LNCaP clone FGC (cell line): ENCODE measurements around the gene SEMA6B.

Source experiments
- DNase-seq: peaks from one replicate; pipeline ENCODE4 v3.0.0-alpha.2; 2011; ENCODE audit warnings: low read depth
- H3K4me3 ChIP-seq: 2 replicates; pipeline ENCODE4 v1.5.1; 2011; ENCODE audit warnings: mild to moderate bottlenecking, low read depth, low read length, control low read depth
- TF ChIP-seq, protein P1 (sequence below): IDR thresholded peaks from 2 replicates; pipeline ENCODE4 v1.5.1; 2012; ENCODE audit warnings: mild to moderate bottlenecking; ENCODE audit not compliant: control insufficient read depth, insufficient read depth; ENCODE audit errors: extremely low read depth

Gene SEMA6B

GRCh38 chr19:4519521-4520277, 39.8 kb downstream of the SEMA6B start:
- no peak for DNase-seq
- TF ChIP-seq, protein P1, sequence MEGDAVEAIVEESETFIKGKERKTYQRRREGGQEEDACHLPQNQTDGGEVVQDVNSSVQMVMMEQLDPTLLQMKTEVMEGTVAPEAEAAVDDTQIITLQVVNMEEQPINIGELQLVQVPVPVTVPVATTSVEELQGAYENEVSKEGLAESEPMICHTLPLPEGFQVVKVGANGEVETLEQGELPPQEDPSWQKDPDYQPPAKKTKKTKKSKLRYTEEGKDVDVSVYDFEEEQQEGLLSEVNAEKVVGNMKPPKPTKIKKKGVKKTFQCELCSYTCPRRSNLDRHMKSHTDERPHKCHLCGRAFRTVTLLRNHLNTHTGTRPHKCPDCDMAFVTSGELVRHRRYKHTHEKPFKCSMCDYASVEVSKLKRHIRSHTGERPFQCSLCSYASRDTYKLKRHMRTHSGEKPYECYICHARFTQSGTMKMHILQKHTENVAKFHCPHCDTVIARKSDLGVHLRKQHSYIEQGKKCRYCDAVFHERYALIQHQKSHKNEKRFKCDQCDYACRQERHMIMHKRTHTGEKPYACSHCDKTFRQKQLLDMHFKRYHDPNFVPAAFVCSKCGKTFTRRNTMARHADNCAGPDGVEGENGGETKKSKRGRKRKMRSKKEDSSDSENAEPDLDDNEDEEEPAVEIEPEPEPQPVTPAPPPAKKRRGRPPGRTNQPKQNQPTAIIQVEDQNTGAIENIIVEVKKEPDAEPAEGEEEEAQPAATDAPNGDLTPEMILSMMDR, result no peak
- no peak overlapping the region for H3K4me3 ChIP-seq

DNA sequence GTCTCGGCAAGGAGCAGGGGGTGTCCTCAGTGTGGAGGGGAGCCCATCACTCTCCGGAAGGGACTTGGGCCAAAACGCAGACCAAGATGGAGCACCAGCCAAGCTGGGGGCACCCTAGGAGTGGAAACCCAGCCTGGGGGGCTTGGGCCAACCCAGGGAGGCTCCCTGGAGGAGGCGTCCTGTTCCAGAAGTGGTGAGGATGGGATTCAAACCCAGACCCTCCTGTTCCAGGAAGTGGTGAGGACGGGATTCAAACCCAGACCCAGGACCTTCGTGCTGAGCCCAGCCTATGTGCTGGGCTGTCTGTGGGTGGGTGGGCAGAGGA, 40.4 kb downstream of the SEMA6B start:
- no peak overlapping the region for H3K4me3 ChIP-seq
- TF ChIP-seq, protein P1, result no peak
- DNase-seq, result no peak

DNA sequence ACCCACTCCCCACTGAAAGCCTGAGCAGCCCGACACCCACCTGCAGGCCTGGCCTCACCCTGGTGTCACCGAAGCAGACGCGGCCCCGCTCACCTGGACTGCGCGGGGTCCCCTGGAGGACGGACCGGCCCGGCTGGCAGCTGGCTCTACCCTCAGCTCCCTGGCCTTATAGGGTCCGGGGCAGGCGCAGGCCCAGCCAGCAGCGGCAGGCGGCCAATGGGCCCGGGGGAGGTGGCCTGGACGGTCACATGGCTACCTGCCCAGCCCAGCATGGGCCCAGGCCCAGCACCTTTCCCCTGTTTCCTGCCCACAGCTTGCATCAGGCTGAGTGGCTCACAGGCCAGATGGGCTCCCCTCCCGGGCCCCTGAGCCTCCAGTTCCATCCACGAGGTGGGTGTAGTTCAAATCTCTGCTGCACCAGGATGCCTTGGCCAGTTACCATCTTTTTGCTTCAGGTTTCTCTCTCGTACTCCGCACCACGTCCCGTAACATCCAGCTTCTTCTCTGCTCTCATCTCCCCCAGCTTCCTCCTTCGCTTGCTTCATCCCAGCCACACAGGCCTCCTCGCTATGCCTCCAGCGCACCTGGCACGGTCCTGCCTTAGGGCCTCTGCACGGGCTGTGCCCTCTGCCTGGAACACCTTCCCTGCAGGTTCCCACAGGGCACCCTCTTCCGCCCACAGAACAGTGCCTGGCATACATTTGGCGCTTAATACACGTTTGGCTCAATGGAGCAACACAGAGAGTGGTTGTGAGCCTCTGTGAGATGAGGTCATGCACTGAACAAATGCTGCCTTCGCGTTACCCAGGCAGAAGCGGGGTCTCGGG, 40.9 kb downstream of the SEMA6B start, which contains the start of gene PLIN4:
PLIN4 (minus strand) TSS at position 142 of the 827 bp plus-strand sequence. CDS start 214 bp downstream, outside the sequence.
- TF ChIP-seq, protein P1, result no peak
- H3K4me3 ChIP-seq, result no peak within 1 kb of the TSS
- no peak for DNase-seq

GRCh38 chr19:4517451-4518057, 41.9 kb downstream of the SEMA6B start:
- TF ChIP-seq, protein P1, result no peak
- no peak overlapping the region for H3K4me3 ChIP-seq

DNA sequence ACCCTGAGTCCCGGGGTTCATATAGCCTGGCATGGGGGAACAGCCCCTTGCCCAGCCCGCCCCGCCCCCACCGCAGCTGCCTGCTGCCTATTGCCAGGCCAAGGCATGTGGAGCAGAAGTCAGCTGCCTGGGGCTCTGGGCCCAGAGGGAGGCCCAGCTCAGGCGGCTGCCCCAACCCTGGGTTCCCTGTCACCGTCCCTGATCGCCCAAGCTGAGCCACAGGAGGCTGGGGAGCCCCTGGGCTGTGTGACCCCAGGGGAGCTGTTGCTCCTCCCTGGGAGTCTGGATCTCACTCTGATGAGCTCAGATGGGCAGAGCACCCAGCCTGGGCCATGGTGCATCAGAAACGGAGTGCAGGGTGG, 42.6 kb downstream of the SEMA6B start:
- H3K4me3 ChIP-seq, result no peak overlapping the region
- no peak for DNase-seq
- TF ChIP-seq, protein P1, result no peak

More at GRCh38 chr19:4517451-4518057, 41.9 kb downstream of the SEMA6B start:
- DNase-seq, result no peak

GRCh38 chr19:4516199-4516938, 43.1 kb downstream of the SEMA6B start:
- no peak overlapping the region for H3K4me3 ChIP-seq
- no peak for DNase-seq
- TF ChIP-seq, protein P1, result no peak
